Amygdala (tissue), 56 donors: ENCODE data around the gene SRCIN1.
A peak's percentile ranks its signal among the peaks of the same experiment; 100 is the strongest.

Source experiments
- DNase-seq, 56 donors: peaks; one replicate each; lab custom pipeline; 2025; lab: John Stamatoyannopoulos, UW

SRCIN1 gene

DNA sequence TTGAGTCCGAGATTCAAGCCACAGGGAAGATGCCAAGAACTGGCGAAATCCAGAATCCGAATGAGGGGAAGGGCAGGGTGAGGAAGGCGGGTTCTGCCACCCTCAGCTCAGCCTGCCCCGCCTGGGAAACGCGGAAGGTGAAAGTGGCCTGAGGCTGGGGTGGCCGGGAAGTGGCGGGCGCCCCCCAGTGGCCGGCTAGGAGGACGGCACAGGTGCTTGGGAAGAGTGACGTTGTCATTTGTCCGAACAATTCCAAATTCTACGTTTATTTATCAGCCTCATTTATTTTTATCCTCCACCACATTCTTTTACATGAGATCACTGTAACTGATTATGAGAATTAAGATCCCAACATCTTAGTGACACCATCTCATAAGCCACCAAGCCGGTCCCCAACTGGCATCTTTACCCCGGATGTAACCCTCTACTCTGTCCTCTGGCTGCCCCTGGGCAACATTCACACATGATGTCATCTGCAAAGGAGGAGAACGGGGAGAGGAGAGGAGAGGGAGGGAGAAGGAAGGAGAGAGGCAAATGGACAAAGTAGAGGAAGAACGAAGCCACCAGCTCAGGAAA lies 21.3 kb downstream of the SRCIN1 start:
- peak in 40 of 56 donors; percentile 13 to 80 (median 40) for DNase-seq

DNA sequence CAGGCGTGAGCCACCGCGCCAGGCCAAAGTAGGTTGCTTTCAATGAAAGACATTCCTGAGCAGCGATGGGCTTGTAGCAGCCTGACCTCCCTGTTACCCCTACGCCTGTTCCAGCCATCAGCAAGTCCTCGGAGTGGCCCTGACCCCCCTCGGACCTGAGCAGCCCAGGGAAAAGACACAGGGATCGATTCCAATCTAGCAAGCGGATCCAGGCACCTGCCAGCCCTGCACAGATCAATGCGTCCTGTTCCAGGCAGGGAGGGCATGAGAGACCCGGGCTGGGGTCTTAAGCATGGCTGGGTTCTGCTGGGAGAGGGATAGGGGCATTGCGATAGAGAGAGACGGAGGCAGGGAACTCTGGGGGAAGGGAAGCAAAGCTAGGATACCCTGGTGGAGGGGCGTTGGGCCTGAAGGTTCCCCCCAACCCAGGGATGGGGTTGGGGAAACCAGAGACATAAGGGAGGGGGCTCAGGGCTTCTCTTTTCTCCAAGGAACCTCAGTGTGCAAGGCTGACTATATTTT lies 21.9 kb downstream of the SRCIN1 start:
- no peak for DNase-seq

DNA sequence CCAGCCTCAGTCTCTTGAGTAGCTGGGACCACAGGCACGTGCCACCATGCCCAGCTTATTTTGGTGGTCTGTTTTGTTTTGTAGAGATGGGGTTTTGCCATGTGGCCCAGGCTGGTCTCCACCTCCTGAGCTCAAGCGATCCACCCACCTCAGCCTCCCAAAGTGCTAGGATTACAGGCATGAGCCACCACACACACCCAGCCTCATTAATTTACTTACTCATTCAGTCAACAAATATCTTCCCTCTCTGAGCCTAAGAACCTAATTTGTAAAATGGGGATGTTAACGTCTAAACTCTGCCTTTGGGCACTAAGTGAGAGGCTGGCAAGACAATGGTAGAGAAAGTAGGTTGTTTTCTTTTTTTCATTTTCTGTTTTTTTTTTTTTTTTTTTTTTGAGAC lies 22.6 kb downstream of the SRCIN1 start:
- DNase-seq = no peak

DNA sequence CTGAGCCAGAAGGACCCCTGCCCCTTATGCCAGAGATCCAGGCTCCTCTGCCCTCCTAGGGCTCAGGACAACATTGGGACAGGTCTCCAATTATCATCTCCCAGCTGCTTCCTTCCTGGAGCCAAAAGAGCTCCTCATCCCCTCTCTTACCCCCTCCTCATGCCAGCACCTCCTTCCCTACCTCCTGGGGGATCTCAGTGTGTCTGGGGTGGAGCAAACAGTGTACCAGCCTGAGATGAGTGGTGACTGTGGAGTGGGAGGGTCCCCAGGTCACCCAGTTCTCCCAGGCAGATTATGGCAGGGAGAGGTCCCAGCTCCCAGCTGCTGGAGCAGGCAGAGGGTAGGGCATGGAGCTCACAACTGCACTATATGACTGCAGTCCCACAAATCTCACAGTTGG lies 23.7 kb downstream of the SRCIN1 start:
- DNase-seq = no peak

DNA sequence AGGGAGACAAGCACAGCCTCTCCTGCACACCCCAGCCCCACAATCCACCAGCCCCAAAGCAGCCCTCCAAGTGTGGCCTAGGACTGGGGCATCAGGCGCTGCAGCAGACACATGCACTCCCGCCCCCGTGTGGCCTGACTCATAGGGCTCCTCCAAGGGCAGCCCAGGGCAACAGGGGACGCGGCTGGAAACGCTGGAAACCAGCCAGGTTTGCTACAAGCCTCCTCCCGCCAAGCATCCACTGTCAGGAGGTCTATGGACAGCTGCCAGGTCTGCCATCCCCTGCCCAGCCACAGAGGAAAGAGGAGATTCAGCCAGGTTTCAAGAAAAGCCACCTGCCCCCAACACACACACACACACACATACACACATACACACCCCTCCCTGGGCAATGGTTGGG lies 25.8 kb downstream of the SRCIN1 start:
- DNase-seq = peak in 34 of 56 donors; percentile 14 to 84 (median 46)

DNA sequence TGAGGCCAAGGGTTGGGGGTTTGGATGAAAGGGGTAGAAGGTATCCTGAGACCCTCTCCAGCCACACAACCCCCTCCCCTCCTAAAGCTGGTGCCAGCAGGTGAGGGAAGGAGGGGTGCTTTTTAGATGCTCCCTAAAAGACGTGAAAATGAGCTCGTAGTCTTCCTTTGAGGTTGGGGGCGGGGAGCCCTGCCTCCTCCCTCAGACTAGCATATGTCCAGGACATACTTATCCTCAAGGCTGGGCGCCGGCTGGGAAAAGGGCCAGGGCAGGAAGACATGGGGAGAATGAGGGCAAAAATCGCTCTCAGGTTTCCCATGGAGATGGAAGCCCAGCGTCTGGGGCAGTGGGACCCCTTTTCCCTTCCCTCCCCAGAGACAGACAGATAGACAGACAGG lies 26.7 kb downstream of the SRCIN1 start:
- no peak for DNase-seq

DNA sequence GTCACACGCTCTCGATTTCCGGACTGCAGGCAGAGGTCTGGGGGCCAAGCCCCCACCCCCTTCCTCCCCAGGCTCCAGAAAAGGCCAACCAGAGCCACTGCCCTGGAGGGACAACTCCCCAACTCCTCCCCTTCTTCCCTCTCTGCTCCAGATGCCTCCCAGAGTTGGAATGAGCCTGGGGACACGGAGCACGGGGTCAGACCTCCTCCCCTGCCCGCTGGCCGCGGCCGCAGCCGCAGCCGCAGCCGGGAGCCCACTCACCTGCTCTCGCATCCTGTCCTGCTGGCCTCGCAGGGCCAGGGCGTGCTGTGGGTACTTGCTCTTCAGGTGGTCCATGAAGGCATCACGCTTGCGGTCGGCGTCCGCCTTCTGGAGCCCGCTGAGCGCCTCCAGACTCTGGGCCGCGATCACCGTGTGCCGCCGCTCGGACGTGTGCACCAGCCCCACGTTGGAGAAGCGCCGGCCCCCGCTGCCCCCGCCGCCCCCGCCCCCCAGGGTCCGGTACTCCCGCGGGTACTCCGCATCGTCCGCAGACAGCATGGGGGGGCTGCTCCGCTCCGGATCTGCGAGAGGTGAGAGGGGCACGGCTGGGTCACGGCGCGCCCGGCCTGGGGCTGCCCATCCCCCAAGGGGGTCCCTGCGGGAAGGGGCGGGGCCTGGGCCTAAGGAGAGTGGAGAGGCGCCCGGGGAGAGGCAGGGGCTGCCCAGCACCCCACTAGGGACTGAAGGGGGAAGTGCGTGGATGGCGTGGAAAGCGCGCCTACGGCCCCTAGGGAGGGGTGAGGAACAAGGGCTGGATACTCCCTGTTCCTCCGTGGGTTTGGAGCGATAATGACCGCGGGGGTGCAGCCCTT lies 27.3 kb downstream of the SRCIN1 start:
- peak in 1 of 56 donors; percentile 26 for DNase-seq

DNA sequence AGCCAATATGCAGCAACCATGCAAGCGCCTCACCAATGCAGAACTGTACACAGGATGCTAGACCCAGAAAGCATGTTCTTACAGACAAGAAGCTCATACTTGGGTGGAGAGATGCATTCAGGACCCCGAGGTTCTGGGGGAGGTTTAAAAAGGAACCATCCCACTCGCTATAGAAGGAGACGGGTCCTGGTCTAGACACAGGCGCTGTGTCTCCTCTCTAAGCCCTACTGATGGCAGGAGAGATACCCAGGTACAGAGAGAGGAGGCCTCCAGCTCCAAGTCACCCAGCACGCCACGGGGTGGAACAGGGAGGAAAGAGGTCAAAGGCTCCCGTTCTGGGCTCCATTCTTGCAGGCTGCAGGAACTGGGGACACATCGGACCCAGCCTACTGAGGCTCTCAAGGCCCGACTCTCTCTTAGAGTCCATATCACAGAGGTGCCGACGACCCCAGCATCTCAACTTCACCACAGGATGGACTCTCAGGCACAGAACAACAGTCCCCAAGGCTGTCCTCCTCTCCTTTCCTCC lies 28.0 kb downstream of the SRCIN1 start:
- no peak for DNase-seq

DNA sequence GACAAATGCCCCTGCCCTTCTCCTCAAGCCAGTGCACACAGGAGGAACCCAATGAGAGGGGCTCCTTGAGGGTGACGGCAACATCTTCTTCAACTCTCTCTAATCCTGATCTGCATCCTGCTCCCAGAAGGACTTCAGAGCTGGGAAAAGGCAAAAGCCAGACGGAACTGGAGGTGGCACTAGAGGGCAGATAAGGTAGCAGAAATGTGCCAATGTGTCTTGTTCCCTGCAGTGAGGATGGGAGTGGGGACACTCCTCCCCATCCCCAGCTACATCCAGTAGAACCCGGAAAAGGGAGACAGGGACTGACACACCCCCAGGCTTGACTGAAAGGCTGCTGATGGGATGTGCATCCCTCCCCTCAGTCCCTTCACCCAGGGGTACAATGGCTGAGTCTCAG lies 28.5 kb downstream of the SRCIN1 start:
- DNase-seq = no peak

DNA sequence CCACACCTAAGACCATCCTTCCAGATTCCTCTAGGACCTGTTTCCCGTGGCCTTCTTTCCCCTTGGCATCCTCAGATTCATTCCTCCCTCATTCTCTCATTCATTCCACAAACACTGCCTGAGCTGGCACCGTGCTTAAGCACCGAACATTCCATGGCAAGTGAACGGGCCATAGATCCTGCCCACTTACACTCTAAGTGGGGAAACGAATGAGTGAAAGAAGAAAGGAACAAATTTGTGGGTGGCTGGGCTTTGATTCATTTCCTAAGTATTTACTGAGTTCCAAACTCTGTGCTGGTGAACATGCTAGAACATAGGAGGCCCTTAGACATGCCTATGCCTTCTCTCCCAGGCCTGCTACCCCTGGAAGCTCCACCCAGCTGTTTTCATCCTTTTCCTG lies 30.0 kb downstream of the SRCIN1 start:
- no peak for DNase-seq

DNA sequence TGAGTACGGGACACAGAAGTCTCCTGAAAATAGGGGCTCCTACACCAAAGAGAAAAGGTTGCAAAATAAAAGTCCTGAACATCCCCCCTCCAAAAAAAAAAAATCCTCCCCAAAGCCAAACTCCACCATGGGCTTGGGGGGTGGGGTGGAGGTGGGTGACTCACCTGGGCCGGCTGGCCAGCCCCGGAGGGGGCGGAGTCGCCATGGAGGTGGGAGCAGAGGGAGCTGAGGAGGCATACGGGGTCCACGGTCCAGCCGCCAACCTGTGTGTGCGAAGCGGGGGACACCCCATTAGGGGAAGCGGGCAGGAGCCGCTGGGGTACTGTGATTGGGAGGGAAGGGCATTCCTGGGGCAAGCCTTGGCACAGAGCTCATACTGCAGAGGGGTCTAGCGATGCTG lies 31.0 kb downstream of the SRCIN1 start:
- no peak for DNase-seq

DNA sequence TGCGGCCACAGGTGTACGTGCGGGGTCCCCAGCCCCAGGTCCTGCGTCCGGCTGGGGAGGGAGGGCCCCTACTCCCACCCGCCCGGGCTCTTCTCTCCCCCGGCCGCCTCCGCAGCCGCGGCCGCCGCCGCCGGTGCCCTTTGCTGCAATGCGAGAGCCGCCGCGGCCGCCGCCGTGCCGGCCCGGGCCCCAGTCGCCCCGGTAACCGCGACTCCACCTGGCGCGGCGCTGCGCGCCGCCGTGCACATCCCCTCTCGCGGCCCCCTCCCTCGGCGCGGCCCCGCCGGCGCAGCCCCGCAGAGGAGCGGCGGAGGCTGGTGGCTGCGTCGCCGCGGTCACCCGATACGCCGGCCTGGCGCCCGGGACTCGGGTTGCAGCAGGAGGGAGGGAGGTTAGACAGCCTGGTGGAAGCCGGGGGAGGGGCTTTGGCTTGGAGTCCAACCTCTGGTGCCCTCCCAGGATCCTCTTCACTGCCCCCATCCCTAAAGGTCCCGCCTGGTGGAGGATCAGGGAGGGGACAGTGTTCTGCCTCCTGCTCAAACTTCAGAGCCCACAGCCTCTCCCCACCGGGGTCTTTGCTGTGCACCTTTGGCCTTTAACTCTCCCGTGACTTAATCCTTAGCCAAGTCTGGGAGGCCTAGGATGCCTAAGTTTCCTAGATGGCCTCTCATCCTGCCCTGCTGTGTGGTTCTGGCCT lies 32.9 kb downstream of the SRCIN1 start:
- peak in 44 of 56 donors; percentile 14 to 81 (median 53) for DNase-seq

DNA sequence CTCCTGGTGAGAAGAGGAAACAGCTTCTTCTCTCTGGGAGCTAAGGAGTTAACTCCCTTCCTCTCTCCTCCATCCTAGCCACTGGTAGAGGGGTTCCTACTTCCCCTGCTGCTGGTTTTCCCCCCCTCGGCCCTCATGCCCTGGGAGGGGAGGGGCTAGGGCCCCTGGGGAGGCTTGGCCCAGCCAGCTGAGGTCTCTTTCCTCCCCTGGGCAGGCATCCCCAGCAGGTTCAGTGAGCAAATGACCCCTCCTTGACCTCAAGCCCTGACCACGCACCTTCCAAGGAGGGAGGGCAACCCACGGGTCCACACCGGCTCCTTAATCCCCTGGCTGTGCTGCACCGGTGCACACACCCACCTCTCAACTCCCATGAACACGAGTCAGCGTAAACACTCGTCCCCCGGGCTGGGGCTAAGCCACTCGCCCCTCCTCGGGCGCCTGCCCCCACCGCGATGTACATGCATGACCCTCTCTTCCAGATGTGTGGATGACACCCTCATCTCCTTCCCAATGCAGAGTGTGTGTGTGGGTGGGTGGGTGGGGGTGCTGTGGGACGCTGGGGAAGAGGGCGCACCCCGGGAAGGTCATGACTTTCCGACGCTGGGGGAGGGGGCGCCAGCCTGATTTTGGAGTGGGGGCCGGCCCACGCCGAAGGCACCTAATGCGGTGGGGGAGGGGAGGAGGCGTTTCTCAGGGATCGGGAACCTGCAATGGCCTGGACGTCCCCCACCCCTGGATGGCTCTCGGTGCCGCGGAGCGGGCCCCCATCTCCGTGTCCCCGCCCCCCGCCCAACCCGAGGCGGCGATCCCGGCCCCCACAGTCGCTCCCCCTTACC lies 33.7 kb downstream of the SRCIN1 start:
- DNase-seq = peak in 12 of 56 donors; percentile 22 to 68 (median 36)

DNA sequence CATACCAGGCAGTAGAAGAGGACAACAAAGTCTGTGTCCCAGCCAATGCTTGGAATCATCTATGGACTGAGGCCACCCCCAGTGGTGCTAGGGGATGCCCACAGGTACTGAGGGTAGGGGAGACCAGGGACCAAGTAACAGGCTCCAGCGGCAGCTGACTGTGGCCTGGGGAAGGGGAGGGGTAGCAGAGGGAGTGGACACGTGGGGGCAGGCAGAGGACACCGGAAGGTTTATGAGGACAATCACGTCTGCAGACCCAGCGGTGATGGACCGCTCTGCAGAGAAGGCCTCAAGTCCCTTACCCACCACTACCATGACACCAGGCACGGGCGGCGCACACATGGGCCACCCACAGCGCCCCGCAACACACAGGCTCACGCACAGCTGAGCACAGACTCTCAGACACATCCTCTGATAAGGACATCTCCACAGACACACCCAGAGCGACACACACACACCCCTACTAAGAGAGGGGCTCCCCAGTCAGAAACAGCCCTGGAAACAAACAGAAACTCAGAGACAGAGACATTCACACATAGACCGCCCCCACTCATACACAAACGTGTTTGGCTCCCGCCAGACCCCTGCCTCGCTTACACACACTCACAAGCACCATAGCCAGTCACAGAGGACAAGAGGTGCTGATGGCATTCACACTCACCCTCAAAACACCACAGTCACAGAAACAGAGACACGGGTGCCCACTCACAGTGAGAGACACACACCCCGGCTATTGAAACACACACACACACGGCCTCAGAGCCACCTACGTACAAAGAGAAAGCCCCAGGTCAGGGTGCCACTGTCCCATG lies 35.8 kb downstream of the SRCIN1 start:
- peak in 36 of 56 donors; percentile 11 to 77 (median 48) for DNase-seq

DNA sequence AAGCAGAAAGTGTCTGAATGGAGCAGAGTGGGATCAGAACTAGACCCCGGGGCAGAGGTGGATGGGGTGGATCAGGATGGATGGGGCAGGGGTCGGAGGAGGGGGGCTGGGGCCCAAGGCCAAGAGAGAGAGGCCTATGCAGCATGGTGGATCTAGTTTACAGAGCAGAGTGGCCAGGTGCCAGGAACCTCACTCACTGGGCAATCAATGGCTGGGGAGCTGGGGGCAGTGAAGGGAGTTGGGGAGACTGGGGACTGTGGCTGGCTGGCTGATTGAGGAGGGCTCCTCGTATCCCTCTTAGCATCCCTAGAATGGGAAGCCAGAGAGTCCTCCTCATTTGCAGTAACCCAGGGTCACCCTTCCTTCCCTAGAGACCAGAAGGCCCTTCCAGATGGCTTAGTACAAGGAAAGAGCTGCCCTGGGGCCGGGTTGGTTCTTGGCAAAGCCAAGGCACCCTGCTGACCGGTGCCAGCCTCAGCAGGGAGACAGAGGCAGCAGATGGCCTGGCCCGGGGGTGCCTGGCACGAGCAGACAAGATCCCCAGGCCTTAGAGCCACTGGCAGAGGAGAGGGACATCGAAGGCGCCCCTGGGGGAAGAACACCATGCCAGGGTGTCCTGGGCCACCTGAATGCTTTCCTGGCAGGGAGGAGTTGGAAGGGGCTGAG lies 36.8 kb downstream of the SRCIN1 start:
- DNase-seq = peak in 53 of 56 donors; percentile 16 to 92 (median 70)

DNA sequence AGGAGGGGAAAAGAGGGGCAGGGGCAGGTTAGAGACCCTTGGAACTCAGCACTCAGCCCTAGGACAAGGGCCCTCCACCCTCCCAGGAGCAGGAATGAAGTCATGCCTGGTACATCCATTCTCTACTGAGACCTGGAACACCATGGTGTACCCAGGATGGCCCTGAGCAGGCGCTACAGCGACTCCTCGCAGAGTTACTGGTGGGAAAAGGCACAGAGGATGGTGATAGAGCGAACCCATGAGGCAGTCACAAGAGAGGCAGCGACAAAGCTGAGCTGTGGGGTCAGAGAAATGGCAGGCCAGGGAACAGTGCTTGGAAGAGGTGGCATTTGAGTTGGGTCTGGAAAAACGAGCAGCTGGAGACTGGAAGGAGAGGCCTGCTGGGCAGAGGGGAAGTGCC lies 37.5 kb downstream of the SRCIN1 start:
- DNase-seq = no peak

DNA sequence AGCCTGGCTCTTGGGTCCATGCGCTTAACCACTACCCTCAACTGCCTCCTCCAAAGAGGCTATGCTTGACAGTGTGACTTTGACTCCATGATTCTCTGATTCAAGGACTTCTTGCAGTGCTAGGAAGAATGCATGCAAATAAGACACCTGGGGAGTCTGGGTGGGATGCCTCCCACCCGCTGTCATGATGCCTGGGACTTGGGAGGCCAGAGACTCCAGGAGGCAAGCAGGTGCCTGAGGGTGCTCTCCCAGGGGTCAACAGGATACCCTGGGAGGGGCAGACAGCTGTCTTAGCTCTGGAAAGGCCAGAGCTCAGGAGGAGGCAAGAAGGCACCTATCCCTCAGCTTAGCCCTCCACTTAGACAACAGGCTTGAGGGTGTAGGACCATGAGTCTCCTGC lies 38.4 kb downstream of the SRCIN1 start:
- DNase-seq = no peak

DNA sequence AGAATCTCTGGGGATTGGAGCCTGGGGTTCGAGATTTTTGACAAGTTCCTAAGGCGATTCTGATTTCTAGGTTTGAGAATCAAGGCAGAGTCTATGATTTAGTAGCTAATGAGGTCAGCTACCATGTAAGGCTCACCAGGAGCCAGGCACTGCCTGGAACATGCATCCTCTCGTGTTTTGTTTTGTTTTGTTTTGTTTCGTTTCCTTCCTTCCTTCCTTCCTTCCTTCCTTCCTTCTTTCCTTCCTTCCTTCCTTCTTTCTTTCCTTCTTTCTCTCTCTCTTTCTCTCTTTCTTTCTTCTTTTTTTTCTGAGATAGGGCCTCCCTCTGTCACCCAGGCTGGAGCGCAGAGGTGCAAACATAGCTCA lies 39.1 kb downstream of the SRCIN1 start:
- DNase-seq = peak in 1 of 56 donors; percentile 12
